Brain microvascular endothelial cell (primary cell): ENCODE results near the gene CCDC174.
"Not testable (repeated sequence)": the region's sequence is repeated elsewhere in the genome, so short reads cannot be mapped to it uniquely, and the experiment has no call there.

ENCODE experiments used
- DNase-seq: peaks from one replicate; pipeline ENCODE4 v3.0.0-alpha.2; 2020
- H3K27ac ChIP-seq: fragments of 250-450 bp; sonication (Bioruptor Pico); 2 replicates; pipeline ENCODE4 v1.5.1; 2020; ENCODE audit warnings: mild to moderate bottlenecking, moderate library complexity
- H3K27me3 ChIP-seq: fragments of 250-450 bp; sonication (Bioruptor Pico); replicated peaks from 2 replicates; pipeline ENCODE4 v1.5.1; 2020; ENCODE audit warnings: mild to moderate bottlenecking
- H3K36me3 ChIP-seq: fragments of 250-450 bp; sonication (Bioruptor Pico); replicated peaks from 2 replicates; pipeline ENCODE4 v1.5.1; 2020; ENCODE audit warnings: mild to moderate bottlenecking
- H3K4me3 ChIP-seq: 2 replicates; pipeline ENCODE4 v1.5.1; 2011; ENCODE audit warnings: low read depth, mild to moderate bottlenecking, control low read depth, low read length, moderate library complexity
- CTCF ChIP-seq: IDR thresholded peaks from 2 replicates; pipeline ENCODE4 v1.5.1; 2011; ENCODE audit warnings: low read depth, mild to moderate bottlenecking, moderate library complexity, low read length, control low read depth, inconsistent platforms; ENCODE audit errors: missing control alignments
- in situ Hi-C: cut with HindIII; loops from 2 replicates; pipeline ENCODE4 v1.10.0; 2017; ENCODE audit warnings: low sequenced_read_pairs, low pct_ligation_motif_present

Gene CCDC174

GRCh38 chr3:14606669-14607339 is 44.8 kb upstream of the CCDC174 start:
- Histone ChIP-seq H3K36me3 (no peaks in the 10 kb centered on the region), H3K4me3 (no peak overlapping the region), H3K27ac (no peak overlapping the region), H3K27me3 (peaks cover 30% of the 10 kb centered on the region)
- TF ChIP-seq CTCF = no peak
- in situ Hi-C loops = no loop called here
- DNase-seq = no peak

GRCh38 chr3:14608298-14608697 is 43.3 kb upstream of the CCDC174 start:
- in situ Hi-C loops = no loop called here
- H3K27me3 ChIP-seq = peaks cover 20% of the 10 kb centered on the region

GRCh38 chr3:14609058-14609457 is 42.5 kb upstream of the CCDC174 start:
- in situ Hi-C loops, DNase-seq, H3K4me3 ChIP-seq, H3K27ac ChIP-seq, H3K36me3 ChIP-seq: not testable (repeated sequence)
- peaks cover 18% of the 10 kb centered on the region for H3K27me3 ChIP-seq

More at GRCh38 chr3:14608298-14608697, 43.3 kb upstream of the CCDC174 start:
- no peak for DNase-seq
- Histone ChIP-seq H3K27ac (no peak overlapping the region), H3K4me3 (no peak overlapping the region), H3K36me3 (no peaks in the 10 kb centered on the region)
- TF ChIP-seq CTCF = peak; percentile 24

- no peak for DNase-seq
- no peak overlapping the region for H3K27ac ChIP-seq
- no peak for TF ChIP-seq CTCF
- in situ Hi-C loops = no loop called here
- H3K27me3 ChIP-seq = peaks cover 13% of the 10 kb centered on the region
- no peaks in the 10 kb centered on the region for H3K36me3 ChIP-seq
- no peak overlapping the region for H3K4me3 ChIP-seq
Observed at GRCh38 chr3:14609506-14609905, 42.1 kb upstream of the CCDC174 start.

GRCh38 chr3:14609941-14610340 is 41.6 kb upstream of the CCDC174 start:
- no peak overlapping the region for H3K27ac ChIP-seq
- no peak for DNase-seq
- no peaks in the 10 kb centered on the region for H3K36me3 ChIP-seq
- peaks cover 13% of the 10 kb centered on the region for H3K27me3 ChIP-seq
- no peak overlapping the region for H3K4me3 ChIP-seq
- in situ Hi-C loops = no loop called here
- TF ChIP-seq CTCF = no peak

GRCh38 chr3:14614189-14614588 is 37.4 kb upstream of the CCDC174 start:
- no peak for DNase-seq
- Histone ChIP-seq H3K27me3 (peaks cover 6% of the 10 kb centered on the region), H3K4me3 (no peak overlapping the region), H3K36me3 (no peaks in the 10 kb centered on the region), H3K27ac (no peak overlapping the region)
- TF ChIP-seq CTCF = no peak
- in situ Hi-C loops = no loop called here
